ENCODE data around the gene MAP4K1. TPM values are rescaled to one million over a fixed set of nuclear protein-coding genes. Genes with fewer than 3 reads are reported as not detected.

MAP4K1 gene
- total RNA-seq, 1 donor, result 0.72 TPM

DNA sequence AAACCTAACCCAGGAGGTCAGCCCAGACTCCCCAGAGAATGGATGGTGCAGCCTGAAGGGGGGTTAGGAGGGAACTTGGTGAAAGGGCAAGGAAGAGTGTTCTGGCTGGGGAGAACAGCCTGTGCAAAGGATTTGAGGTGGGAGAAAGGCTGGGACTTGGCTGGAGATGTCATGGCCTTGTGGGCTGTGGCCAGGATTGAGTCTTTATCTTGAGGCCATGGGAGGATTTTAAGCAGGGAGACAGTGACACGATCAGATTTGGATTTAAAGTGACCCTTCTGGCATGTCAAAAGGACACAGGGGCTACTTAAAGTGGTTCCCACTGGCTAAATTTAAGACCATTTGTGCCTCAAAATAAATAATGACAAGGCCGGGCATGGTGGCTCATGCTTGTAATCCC is 29.7 kb downstream of the MAP4K1 start:
- H4K20me1 ChIP-seq (ENCODE audit: insufficient read depth, low read length), result no peaks in the 10 kb centered on the region

GRCh38 chr19:38587562-38587961 is 30.2 kb downstream of the MAP4K1 start:
- H3K4me1 ChIP-seq (ENCODE audit: insufficient read depth, low read length), result no peaks in the 10 kb centered on the region
- TF ChIP-seq, protein P1, sequence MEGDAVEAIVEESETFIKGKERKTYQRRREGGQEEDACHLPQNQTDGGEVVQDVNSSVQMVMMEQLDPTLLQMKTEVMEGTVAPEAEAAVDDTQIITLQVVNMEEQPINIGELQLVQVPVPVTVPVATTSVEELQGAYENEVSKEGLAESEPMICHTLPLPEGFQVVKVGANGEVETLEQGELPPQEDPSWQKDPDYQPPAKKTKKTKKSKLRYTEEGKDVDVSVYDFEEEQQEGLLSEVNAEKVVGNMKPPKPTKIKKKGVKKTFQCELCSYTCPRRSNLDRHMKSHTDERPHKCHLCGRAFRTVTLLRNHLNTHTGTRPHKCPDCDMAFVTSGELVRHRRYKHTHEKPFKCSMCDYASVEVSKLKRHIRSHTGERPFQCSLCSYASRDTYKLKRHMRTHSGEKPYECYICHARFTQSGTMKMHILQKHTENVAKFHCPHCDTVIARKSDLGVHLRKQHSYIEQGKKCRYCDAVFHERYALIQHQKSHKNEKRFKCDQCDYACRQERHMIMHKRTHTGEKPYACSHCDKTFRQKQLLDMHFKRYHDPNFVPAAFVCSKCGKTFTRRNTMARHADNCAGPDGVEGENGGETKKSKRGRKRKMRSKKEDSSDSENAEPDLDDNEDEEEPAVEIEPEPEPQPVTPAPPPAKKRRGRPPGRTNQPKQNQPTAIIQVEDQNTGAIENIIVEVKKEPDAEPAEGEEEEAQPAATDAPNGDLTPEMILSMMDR (IDR thresholded peaks at IDR 0.05; ENCODE audit: extremely low read depth, low read depth, low read length), result no peak

More for the DNA sequence above, 29.7 kb downstream of the MAP4K1 start:
- H3K36me3 ChIP-seq (ENCODE audit: insufficient read depth, low read length), result no peaks in the 10 kb centered on the region
- TF ChIP-seq, protein P1 (IDR thresholded peaks at IDR 0.05; ENCODE audit: extremely low read depth, low read depth, low read length), result no peak
- no peak overlapping the region for H3K27ac ChIP-seq (ENCODE audit: low read depth, low read length)
- H3K4me1 ChIP-seq (ENCODE audit: insufficient read depth, low read length), result no peaks in the 10 kb centered on the region
- no peaks in the 10 kb centered on the region for H3K9me3 ChIP-seq (ENCODE audit: low read depth, low read length)
- H3K27me3 ChIP-seq (ENCODE audit: insufficient read depth, low read length), result no peaks in the 10 kb centered on the region
- no peak overlapping the region for H3K4me2 ChIP-seq (ENCODE audit: insufficient read depth, low read length)
- DNase-seq (ENCODE audit: insufficient read length, low spot score, missing footprints), result no peak
- H3K79me2 ChIP-seq (ENCODE audit: insufficient read depth, low read length), result no peaks in the 10 kb centered on the region
- H3K4me3 ChIP-seq (ENCODE audit: insufficient read depth, low read length), result no peak overlapping the region
- no peak overlapping the region for H2AFZ ChIP-seq (ENCODE audit: low read length)

GRCh38 chr19:38583985-38584305 is 33.8 kb downstream of the MAP4K1 start:
- Histone ChIP-seq H3K9me3 (ENCODE audit: low read depth, low read length) (no peaks in the 10 kb centered on the region), H3K27ac (ENCODE audit: low read depth, low read length) (no peak overlapping the region), H3K79me2 (ENCODE audit: insufficient read depth, low read length) (no peaks in the 10 kb centered on the region), H3K4me2 (ENCODE audit: insufficient read depth, low read length) (no peak overlapping the region), H4K20me1 (ENCODE audit: insufficient read depth, low read length) (no peaks in the 10 kb centered on the region), H2AFZ (ENCODE audit: low read length) (no peak overlapping the region), H3K27me3 (ENCODE audit: insufficient read depth, low read length) (no peaks in the 10 kb centered on the region), H3K4me1 (ENCODE audit: insufficient read depth, low read length) (no peaks in the 10 kb centered on the region), H3K36me3 (ENCODE audit: insufficient read depth, low read length) (no peaks in the 10 kb centered on the region), H3K4me3 (ENCODE audit: insufficient read depth, low read length) (no peak overlapping the region)
- TF ChIP-seq, protein P1 (IDR thresholded peaks at IDR 0.05; ENCODE audit: extremely low read depth, low read depth, low read length), result no peak
- DNase-seq (ENCODE audit: insufficient read length, low spot score, missing footprints), result no peak

More at GRCh38 chr19:38587562-38587961, 30.2 kb downstream of the MAP4K1 start:
- H2AFZ ChIP-seq (ENCODE audit: low read length), result no peak overlapping the region
- H3K36me3 ChIP-seq (ENCODE audit: insufficient read depth, low read length), result no peaks in the 10 kb centered on the region
- H3K27me3 ChIP-seq (ENCODE audit: insufficient read depth, low read length), result no peaks in the 10 kb centered on the region
- H3K79me2 ChIP-seq (ENCODE audit: insufficient read depth, low read length), result no peaks in the 10 kb centered on the region
- no peaks in the 10 kb centered on the region for H4K20me1 ChIP-seq (ENCODE audit: insufficient read depth, low read length)
- no peak overlapping the region for H3K4me2 ChIP-seq (ENCODE audit: insufficient read depth, low read length)
- no peak overlapping the region for H3K4me3 ChIP-seq (ENCODE audit: insufficient read depth, low read length)
- DNase-seq (ENCODE audit: insufficient read length, low spot score, missing footprints), result peak; percentile 72
- no peaks in the 10 kb centered on the region for H3K9me3 ChIP-seq (ENCODE audit: low read depth, low read length)
- H3K27ac ChIP-seq (ENCODE audit: low read depth, low read length), result no peak overlapping the region

- H4K20me1 ChIP-seq (ENCODE audit: insufficient read depth, low read length), result no peaks in the 10 kb centered on the region
- H3K36me3 ChIP-seq (ENCODE audit: insufficient read depth, low read length), result no peaks in the 10 kb centered on the region
- H2AFZ ChIP-seq (ENCODE audit: low read length), result no peak overlapping the region
- no peak overlapping the region for H3K4me3 ChIP-seq (ENCODE audit: insufficient read depth, low read length)
- H3K27ac ChIP-seq (ENCODE audit: low read depth, low read length), result no peak overlapping the region
- H3K79me2 ChIP-seq (ENCODE audit: insufficient read depth, low read length), result no peaks in the 10 kb centered on the region
- H3K9me3 ChIP-seq (ENCODE audit: low read depth, low read length), result no peaks in the 10 kb centered on the region
- H3K4me1 ChIP-seq (ENCODE audit: insufficient read depth, low read length), result no peaks in the 10 kb centered on the region
- TF ChIP-seq, protein P1 (IDR thresholded peaks at IDR 0.05; ENCODE audit: extremely low read depth, low read depth, low read length), result no peak
- no peak for DNase-seq (ENCODE audit: insufficient read length, low spot score, missing footprints)
- no peaks in the 10 kb centered on the region for H3K27me3 ChIP-seq (ENCODE audit: insufficient read depth, low read length)
- no peak overlapping the region for H3K4me2 ChIP-seq (ENCODE audit: insufficient read depth, low read length)
Observed at GRCh38 chr19:38583219-38583984, 34.4 kb downstream of the MAP4K1 start.

Measured in osteoblast (primary cell).